Measurements from ENCODE around the gene CD46. TPM values are rescaled to one million over a fixed set of nuclear protein-coding genes. Genes with fewer than 3 reads are reported as not detected.
A peak's percentile ranks its signal among the peaks of the same experiment; 100 is the strongest.

The CD46 gene
- polyA plus RNA-seq, 1 donor from 2014 or later = 393 TPM

GRCh38 chr1:207797229-207797973 lies 45.5 kb downstream of the CD46 start:
- Histone ChIP-seq H4K20me1 (ENCODE audit: insufficient read depth) (no peaks in the 10 kb centered on the region), H3K36me3 (ENCODE audit: insufficient read depth, low read length) (peaks cover 5% of the 10 kb centered on the region), H3K9me3 (ENCODE audit: low read length) (no peaks in the 10 kb centered on the region), H3K27me3 (ENCODE audit: insufficient read depth, low read depth, low read length) (no peaks in the 10 kb centered on the region), H3K27ac (ENCODE audit: low read length) (no peak overlapping the region), H2AFZ (ENCODE audit: low read depth, low read length) (no peak overlapping the region), H3K9ac (ENCODE audit: low read length) (no peak overlapping the region), H3K79me2 (replicated peaks; ENCODE audit: insufficient read depth, low read length) (no peaks in the 10 kb centered on the region), H3K4me2 (ENCODE audit: low read length) (no peak overlapping the region), H3F3A (ENCODE audit: insufficient read depth, low read length, poor library complexity, severe bottlenecking) (no peaks in the 10 kb centered on the region), H3K9me2 (ENCODE audit: insufficient read depth, low read length) (no peaks in the 10 kb centered on the region), H3K4me3 (ENCODE audit: low read length) (no peak overlapping the region)
- no peak for TF ChIP-seq POLR2AphosphoS5 (IDR thresholded peaks at IDR 0.05)
- TF ChIP-seq SMC3 (conservative IDR thresholded peaks at IDR 0.05; ENCODE audit: poor library complexity) = peak; percentile 74
- TF ChIP-seq RAD21 (conservative IDR thresholded peaks at IDR 0.05) = peak; percentile 67
- TF ChIP-seq MXI1 (conservative IDR thresholded peaks at IDR 0.05; ENCODE audit: poor library complexity, severe bottlenecking) = no peak
- TF ChIP-seq CTCF (IDR thresholded peaks at IDR 0.05; ENCODE audit: poor library complexity, severe bottlenecking) = peak; percentile 81
- TF ChIP-seq TAF1 (IDR thresholded peaks at IDR 0.05; ENCODE audit: low read depth) = no peak
- no peak for TF ChIP-seq EP300 (conservative IDR thresholded peaks at IDR 0.05; ENCODE audit: poor library complexity, severe bottlenecking)
- no peak for TF ChIP-seq EZH2 (IDR thresholded peaks at IDR 0.05; ENCODE audit: borderline replicate concordance, insufficient read depth, low read length, poor library complexity, severe bottlenecking)
- no peak for TF ChIP-seq REST (IDR thresholded peaks at IDR 0.05; ENCODE audit: borderline replicate concordance)

- H3K9me2 ChIP-seq (ENCODE audit: insufficient read depth, low read length) = no peaks in the 10 kb centered on the region
- H3K9ac ChIP-seq (ENCODE audit: low read length) = no peak overlapping the region
- H3K36me3 ChIP-seq (ENCODE audit: insufficient read depth, low read length) = peaks cover 5% of the 10 kb centered on the region
- no peaks in the 10 kb centered on the region for H3K27me3 ChIP-seq (ENCODE audit: insufficient read depth, low read depth, low read length)
- no peak for TF ChIP-seq EZH2 (IDR thresholded peaks at IDR 0.05; ENCODE audit: borderline replicate concordance, insufficient read depth, low read length, poor library complexity, severe bottlenecking)
- TF ChIP-seq POLR2AphosphoS5 (IDR thresholded peaks at IDR 0.05) = no peak
- no peak for TF ChIP-seq REST (IDR thresholded peaks at IDR 0.05; ENCODE audit: borderline replicate concordance)
- no peak for TF ChIP-seq TAF1 (IDR thresholded peaks at IDR 0.05; ENCODE audit: low read depth)
- TF ChIP-seq EP300 (conservative IDR thresholded peaks at IDR 0.05; ENCODE audit: poor library complexity, severe bottlenecking) = no peak
- no peak for TF ChIP-seq RAD21 (conservative IDR thresholded peaks at IDR 0.05)
- no peak for TF ChIP-seq CTCF (IDR thresholded peaks at IDR 0.05; ENCODE audit: poor library complexity, severe bottlenecking)
- TF ChIP-seq SMC3 (conservative IDR thresholded peaks at IDR 0.05; ENCODE audit: poor library complexity) = no peak
- no peak for TF ChIP-seq MXI1 (conservative IDR thresholded peaks at IDR 0.05; ENCODE audit: poor library complexity, severe bottlenecking)
- no peak overlapping the region for H2AFZ ChIP-seq (ENCODE audit: low read depth, low read length)
- H3K4me2 ChIP-seq (ENCODE audit: low read length) = no peak overlapping the region
- no peaks in the 10 kb centered on the region for H3K79me2 ChIP-seq (replicated peaks; ENCODE audit: insufficient read depth, low read length)
- H3K9me3 ChIP-seq (ENCODE audit: low read length) = no peaks in the 10 kb centered on the region
- H3K4me3 ChIP-seq (ENCODE audit: low read length) = no peak overlapping the region
- H4K20me1 ChIP-seq (ENCODE audit: insufficient read depth) = no peaks in the 10 kb centered on the region
- no peaks in the 10 kb centered on the region for H3F3A ChIP-seq (ENCODE audit: insufficient read depth, low read length, poor library complexity, severe bottlenecking)
- H3K27ac ChIP-seq (ENCODE audit: low read length) = no peak overlapping the region
Measured at GRCh38 chr1:207798847-207799246, 47.0 kb downstream of the CD46 start.

All from neural cell (in vitro differentiated cells).